NB4 (cell line): ENCODE measurements around the gene TEKT5.

ENCODE experiments used
- CTCF ChIP-seq: IDR thresholded peaks from one replicate; pipeline ENCODE4 v1.5.1; 2012; ENCODE audit warnings: low read depth, low read length
- MAX ChIP-seq: IDR thresholded peaks from 2 replicates; pipeline ENCODE4 v1.6.1; 2011; ENCODE audit warnings: low read depth, low read length
- MYC ChIP-seq: IDR thresholded peaks from 2 replicates; pipeline ENCODE4 v1.6.1; 2011; ENCODE audit warnings: low read depth, low read length
- POLR2A ChIP-seq: IDR thresholded peaks from 2 replicates; pipeline ENCODE4 v1.6.1; 2011; ENCODE audit warnings: mild to moderate bottlenecking; ENCODE audit not compliant: insufficient read length; ENCODE audit errors: extremely low read depth

- TF ChIP-seq CTCF: no peak
- TF ChIP-seq POLR2A: no peak
- no peak for TF ChIP-seq MAX
- TF ChIP-seq MYC: no peak
These were observed 18.9 kb downstream of the TEKT5 start for GRCh38 chr16:10675861-10676260.
